Inflammatory macrophage (primary cell): Measurements from ENCODE around the gene NBPF26.
"Not testable (repeated sequence)": the region's sequence is repeated elsewhere in the genome, so short reads cannot be mapped to it uniquely, and the experiment has no call there.

Experiments
- DNase-seq, 2 donors: peaks; one replicate each; pipeline ENCODE4 v3.0.0-alpha.2; 2020 to 2022
- total RNA-seq, 18 experiments: gene quantifications; one replicate each; lab custom pipeline; 2026; ENCODE audit warnings: mixed read lengths in 6 of 18, inconsistent platforms in 2 of 18; lab: John Stamatoyannopoulos, UW

The NBPF26 gene
- 4.3 to 57.7 (median 9.5) reads per million in 18 experiments for total RNA-seq

GRCh38 chr1:120723715-120724402 is at the start of gene NBPF26:
NBPF26 (plus strand) TSS chr1:120723945.
- DNase-seq: peak; percentile 40 to 74

GRCh38 chr1:120680106-120680819 is 43.5 kb upstream of the NBPF26 start:
- not testable (repeated sequence) for DNase-seq

GRCh38 chr1:120680938-120681337 is 42.8 kb upstream of the NBPF26 start:
- DNase-seq: not testable (repeated sequence)

DNA sequence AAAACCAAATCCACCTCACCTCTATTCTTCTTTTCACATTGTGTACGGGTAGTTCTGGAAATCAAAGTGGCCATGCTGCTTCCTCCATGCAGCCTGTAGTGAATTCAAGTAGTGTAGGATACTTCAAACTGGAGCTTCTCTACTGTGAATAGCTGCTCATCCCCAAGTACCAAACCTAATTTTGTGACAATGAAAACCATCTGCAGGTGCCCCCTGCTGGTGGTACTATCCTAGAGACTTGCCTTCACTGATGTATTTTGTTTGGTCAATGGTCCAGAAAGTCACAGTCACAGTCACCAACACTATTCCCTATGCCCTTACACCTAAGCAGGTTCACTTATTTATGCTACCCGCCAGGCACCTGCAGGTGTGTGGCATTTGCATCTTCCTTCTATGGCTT is 39.3 kb upstream of the NBPF26 start:
- not testable (repeated sequence) for DNase-seq

GRCh38 chr1:120685622-120686021 is 38.1 kb upstream of the NBPF26 start:
- DNase-seq: not testable (repeated sequence)

DNA sequence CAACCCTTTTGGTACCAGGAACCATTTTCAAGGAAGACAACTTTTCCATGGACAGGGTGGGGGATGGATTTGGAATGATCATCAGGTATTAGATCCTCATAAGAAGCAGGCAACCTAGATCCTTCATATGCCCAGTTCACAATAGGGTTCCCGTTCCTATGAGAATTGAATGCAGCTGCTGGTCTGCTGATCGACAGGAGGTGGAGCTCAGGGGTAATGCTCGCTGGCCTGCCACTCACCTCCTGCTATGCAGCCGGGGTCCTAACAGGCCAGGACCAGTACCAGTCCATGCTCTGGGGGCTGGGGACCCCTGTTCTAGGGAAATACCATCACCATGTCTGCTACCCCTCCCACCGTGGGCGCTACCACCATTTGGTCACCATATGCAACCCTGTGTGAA is 36.5 kb upstream of the NBPF26 start:
- not testable (repeated sequence) for DNase-seq

GRCh38 chr1:120700807-120701562 is 22.8 kb upstream of the NBPF26 start:
- not testable (repeated sequence) for DNase-seq

GRCh38 chr1:120723358-120723714 is 409 bp upstream of the NBPF26 start:
- not testable (repeated sequence) for DNase-seq

GRCh38 chr1:120724507-120724906 is 762 bp downstream of the NBPF26 start:
- not testable (repeated sequence) for DNase-seq

GRCh38 chr1:120728811-120729210 is 5.1 kb downstream of the NBPF26 start:
- not testable (repeated sequence) for DNase-seq

DNA sequence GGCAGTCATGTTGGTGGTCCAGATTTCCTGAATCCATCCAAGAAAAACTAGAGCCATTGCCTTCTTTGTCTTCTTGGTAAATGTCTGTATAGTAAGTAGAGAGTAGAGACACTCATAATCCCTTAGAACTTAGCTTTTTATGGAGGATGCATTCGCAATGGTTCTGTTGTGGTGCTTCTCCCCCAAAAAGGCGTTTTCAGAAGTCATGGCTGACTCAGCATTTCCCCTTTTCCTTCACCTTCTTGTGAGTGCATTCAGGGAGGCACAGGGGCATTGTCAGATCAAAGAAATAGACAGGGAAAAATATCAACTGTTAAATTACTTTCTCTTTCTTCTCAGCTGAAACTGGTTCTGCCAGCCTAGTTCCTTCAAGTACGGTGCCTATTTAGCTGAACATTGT is 45.3 kb downstream of the NBPF26 start:
- not testable (repeated sequence) for DNase-seq

DNA sequence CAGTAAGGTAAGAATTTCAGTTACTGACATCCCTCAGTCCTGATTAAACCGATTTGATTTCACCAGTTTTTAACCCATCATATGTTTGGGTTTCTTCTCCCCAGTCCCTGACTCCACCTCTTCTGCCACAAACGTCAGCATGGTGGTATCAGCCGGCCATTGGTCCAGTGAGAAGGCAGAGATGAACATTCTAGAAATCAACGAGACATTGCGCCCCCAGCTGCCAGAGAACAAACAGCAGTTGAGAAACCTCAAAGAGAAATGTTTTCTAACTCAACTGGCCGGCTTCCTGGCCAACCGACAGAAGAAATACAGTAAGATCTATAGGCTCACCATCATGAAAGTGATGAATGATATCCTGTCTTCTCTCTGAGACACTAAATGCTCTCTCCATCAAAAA is 81.7 kb downstream of the NBPF26 start:
- DNase-seq: peak; percentile 1 to 2

GRCh38 chr1:120811822-120812221 is 88.1 kb downstream of the NBPF26 start:
- peak in 1 of 2 donors; percentile 1 for DNase-seq

- DNase-seq: not testable (repeated sequence)
These were observed 101.3 kb downstream of the NBPF26 start for GRCh38 chr1:120825051-120825450.

GRCh38 chr1:120826623-120827022 is 102.9 kb downstream of the NBPF26 start:
- DNase-seq: not testable (repeated sequence)

DNA sequence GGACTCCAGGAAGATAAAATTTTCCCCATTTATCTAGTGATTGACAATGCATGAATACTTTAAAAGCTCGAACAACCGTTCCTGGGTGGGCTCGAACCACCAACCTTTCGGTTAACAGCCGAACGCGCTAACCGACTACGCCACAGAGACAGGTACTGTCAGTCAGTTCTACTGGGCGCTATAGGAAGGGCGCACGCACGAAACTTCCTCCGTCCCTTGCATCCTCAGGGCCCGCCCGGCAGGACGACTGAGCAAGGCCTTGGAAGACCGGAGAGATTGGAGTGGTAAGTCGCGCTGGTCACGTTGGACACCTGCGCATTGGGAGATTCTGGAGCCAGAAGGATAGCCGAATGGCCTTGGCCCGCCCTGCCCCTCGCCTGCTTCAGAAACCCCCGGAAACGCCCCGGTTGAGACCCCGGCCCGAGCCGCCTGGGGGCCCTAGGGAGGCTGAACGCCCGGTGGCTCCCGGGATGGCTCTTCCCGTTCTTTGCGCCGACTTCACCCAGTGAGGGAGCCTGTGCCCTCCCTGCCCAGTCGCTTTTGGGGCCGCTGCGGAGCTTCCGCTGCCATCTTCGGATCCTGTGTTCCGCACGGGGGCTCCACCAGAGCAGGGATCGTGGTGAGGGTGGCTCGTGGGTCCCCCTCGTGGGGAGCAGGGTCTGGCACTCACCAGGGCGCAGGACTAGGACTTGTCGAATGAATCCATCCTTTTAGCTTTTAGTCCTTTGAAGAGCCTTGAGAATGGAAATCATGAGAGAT is 120.6 kb downstream of the NBPF26 start:
- peak; percentile 25 to 62 for DNase-seq

DNA sequence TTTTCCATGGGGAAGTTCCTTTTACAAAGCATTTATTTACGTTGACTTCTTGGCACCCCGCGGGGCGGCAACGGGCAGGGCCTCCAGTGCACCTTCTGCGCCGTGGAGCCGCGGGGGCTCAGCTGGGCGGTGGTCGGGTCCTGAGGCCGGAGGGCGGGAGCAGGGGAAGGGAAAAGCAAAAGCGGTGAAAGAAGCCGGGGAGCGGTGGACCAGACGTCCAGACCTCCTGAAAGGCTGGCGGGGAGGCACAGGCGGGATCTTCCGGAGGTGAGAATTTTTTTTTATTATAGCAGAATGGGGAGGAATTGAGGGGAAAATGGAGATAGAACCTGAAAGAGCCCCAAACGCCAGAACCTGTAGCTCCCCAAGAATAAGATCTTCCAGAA is 121.2 kb downstream of the NBPF26 start:
- DNase-seq: not testable (repeated sequence)

- DNase-seq: not testable (repeated sequence)
These were observed 125.9 kb downstream of the NBPF26 start for GRCh38 chr1:120849400-120850286.

DNA sequence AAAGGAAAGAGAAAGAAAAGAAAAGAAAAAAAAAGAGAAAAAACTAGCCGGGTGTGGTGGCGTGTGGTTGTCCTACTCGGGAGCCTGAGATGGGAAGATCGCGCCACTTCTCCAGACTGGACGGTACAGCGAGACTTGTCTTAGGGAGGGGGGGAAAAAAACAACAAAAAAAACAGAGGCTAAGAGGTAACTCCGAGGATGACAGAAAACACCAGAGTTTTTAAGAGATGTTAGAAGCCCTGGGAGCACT is 126.5 kb downstream of the NBPF26 start:
- DNase-seq: peak; percentile 50 to 57

DNA sequence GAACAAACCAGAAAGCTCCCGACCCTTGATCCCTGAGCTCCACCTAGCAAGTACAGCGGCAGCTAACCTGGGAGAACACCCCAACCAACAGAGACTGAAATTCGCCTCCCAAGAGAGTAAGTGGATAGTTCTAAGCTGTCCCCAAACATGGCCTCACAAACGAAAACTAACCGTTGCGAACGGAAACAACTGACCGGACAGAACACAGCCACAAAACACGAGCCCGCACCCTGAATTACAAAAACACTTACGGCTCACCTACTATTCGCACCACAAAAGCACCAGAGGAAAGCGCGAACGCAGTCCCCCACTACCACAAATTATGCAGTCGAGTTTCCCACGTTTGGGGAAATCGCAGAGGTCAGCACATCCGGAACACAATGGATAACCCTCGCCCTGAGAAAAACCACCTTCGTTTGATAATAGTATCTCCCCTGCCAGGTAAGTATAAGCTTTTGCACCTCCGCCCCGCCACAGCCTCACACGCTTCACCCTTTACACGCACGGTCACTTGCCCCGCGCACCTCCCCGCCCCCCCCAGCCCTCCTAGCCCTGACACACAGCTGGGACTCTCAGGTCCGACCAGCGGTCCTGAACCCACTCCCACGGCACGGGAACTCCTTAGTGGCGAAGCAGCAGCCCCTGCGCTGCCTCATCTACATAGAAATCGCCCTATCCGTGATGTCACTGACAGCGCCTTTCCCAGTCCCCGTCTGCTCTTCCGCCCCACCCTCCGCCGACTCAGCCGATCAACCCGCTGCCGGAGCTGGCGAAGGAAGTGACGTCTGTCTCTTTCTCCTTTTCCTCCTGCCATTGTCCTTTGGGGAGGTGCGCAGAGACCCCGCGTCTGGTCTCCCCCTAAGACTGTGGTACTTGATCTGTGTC is 127.0 kb downstream of the NBPF26 start:
- DNase-seq: peak; percentile 93 to 97

- not testable (repeated sequence) for DNase-seq
These were observed 134.4 kb downstream of the NBPF26 start for GRCh38 chr1:120858144-120858543.
